Stimulated activated CD4-positive, alpha-beta T cell treated with anti-CD3 and anti-CD28 coated beads, Interleukin-1b, Interleukin-23, amount 100 ng/mL, for 1 hour (primary cell): Measurements from ENCODE around the gene FASTKD2.

Source experiments
- DNase-seq, 2 donors: peaks; one replicate each; pipeline ENCODE4 v3.0.0-alpha.2; 2020; ENCODE audit warnings: low read depth in 2 of 2

FASTKD2 gene

GRCh38 chr2:206765242-206766056, at the start of gene FASTKD2, which contains the start of gene MDH1B:
TSS of gene FASTKD2 (plus strand) at chr2:206765606. CDS start at chr2:206766694, 1,088 bp downstream.
TSS of gene MDH1B (minus strand) at chr2:206765328. CDS start at chr2:206765271, 57 bp downstream.
- peak; percentile 38 to 61 for DNase-seq

- no peak for DNase-seq
Observed at GRCh38 chr2:206716623-206717022, 48.8 kb upstream of the FASTKD2 start.

GRCh38 chr2:206718296-206718695, 47.1 kb upstream of the FASTKD2 start, which contains the start of gene DYTN:
TSS of gene DYTN (minus strand) at chr2:206718396. CDS start at chr2:206718279, 117 bp downstream.
- DNase-seq, result no peak

- no peak for DNase-seq
Observed at GRCh38 chr2:206721256-206721920, 44.0 kb upstream of the FASTKD2 start.

GRCh38 chr2:206723288-206723687, 42.1 kb upstream of the FASTKD2 start:
- no peak for DNase-seq

GRCh38 chr2:206727287-206727686, 38.1 kb upstream of the FASTKD2 start:
- DNase-seq, result no peak

GRCh38 chr2:206728277-206729199, 36.9 kb upstream of the FASTKD2 start:
- DNase-seq, result no peak

GRCh38 chr2:206733341-206733740, 32.1 kb upstream of the FASTKD2 start:
- DNase-seq, result no peak

- no peak for DNase-seq
Observed at GRCh38 chr2:206736935-206737334, 28.5 kb upstream of the FASTKD2 start.

GRCh38 chr2:206739271-206739670, 26.1 kb upstream of the FASTKD2 start:
- DNase-seq, result no peak

GRCh38 chr2:206740800-206741199, 24.6 kb upstream of the FASTKD2 start:
- no peak for DNase-seq

- DNase-seq, result no peak
Observed at GRCh38 chr2:206756816-206757215, 8.6 kb upstream of the FASTKD2 start.

- DNase-seq, result no peak
Observed at GRCh38 chr2:206764673-206765241, 649 bp upstream of the FASTKD2 start.

- DNase-seq, result no peak
Observed at GRCh38 chr2:206766057-206766930, 888 bp downstream of the FASTKD2 start.

GRCh38 chr2:206774871-206775270, 9.5 kb downstream of the FASTKD2 start:
- no peak for DNase-seq

GRCh38 chr2:206776432-206776831, 11.0 kb downstream of the FASTKD2 start:
- DNase-seq, result no peak

- DNase-seq, result no peak
Observed at GRCh38 chr2:206780671-206781070, 15.3 kb downstream of the FASTKD2 start.

- DNase-seq, result no peak
Observed at GRCh38 chr2:206783718-206784117, 18.3 kb downstream of the FASTKD2 start.

- DNase-seq, result no peak
Observed at GRCh38 chr2:206784559-206785353, 19.4 kb downstream of the FASTKD2 start.
